Left kidney (tissue), 2 donors: ENCODE results near the gene PCDH9. TPM values are rescaled to one million over a fixed set of nuclear protein-coding genes. Genes with fewer than 3 reads are reported as not detected.
"Not testable (repeated sequence)": the region's sequence is repeated elsewhere in the genome, so short reads cannot be mapped to it uniquely, and the experiment has no call there.

ENCODE experiments used
- DNase-seq: peaks from one replicate; pipeline ENCODE4 v3.0.0-alpha.2; 2013
- polyA plus RNA-seq: library from polyadenylated mRNA; unstranded; fragments of 120-200 nt; gene quantifications from one replicate; pipeline ENCODE4 v1.2.1, GENCODE V29; 2013; ENCODE audit not compliant: insufficient read length

The PCDH9 gene
- polyA plus RNA-seq, 1 donor, result 15.3 TPM

GRCh38 chr13:66835040-66835628 lies 395.0 kb downstream of the PCDH9 start:
- DNase-seq, result peak; percentile 85

GRCh38 chr13:66830940-66831716 lies 399.0 kb downstream of the PCDH9 start:
- DNase-seq, result no peak

GRCh38 chr13:66829803-66830202 lies 400.3 kb downstream of the PCDH9 start:
- no peak for DNase-seq

GRCh38 chr13:66826398-66826797 lies 403.7 kb downstream of the PCDH9 start:
- DNase-seq, result no peak

GRCh38 chr13:66821551-66821950 lies 408.6 kb downstream of the PCDH9 start:
- no peak for DNase-seq

GRCh38 chr13:66811455-66811854 lies 418.7 kb downstream of the PCDH9 start:
- DNase-seq, result no peak

GRCh38 chr13:66809485-66809884 lies 420.7 kb downstream of the PCDH9 start:
- peak; percentile 11 for DNase-seq

GRCh38 chr13:66807251-66807650 lies 422.9 kb downstream of the PCDH9 start:
- no peak for DNase-seq

- peak; percentile 6 for DNase-seq
These were observed 424.5 kb downstream of the PCDH9 start for GRCh38 chr13:66805657-66806056.

- no peak for DNase-seq
These were observed 426.2 kb downstream of the PCDH9 start for GRCh38 chr13:66803808-66804456.

GRCh38 chr13:66803013-66803807 lies 426.9 kb downstream of the PCDH9 start:
- no peak for DNase-seq

GRCh38 chr13:66795636-66796035 lies 434.5 kb downstream of the PCDH9 start:
- no peak for DNase-seq

- no peak for DNase-seq
These were observed 435.6 kb downstream of the PCDH9 start for GRCh38 chr13:66794340-66795031.

GRCh38 chr13:66790861-66791260 lies 439.3 kb downstream of the PCDH9 start:
- no peak for DNase-seq

GRCh38 chr13:66781241-66781640 lies 448.9 kb downstream of the PCDH9 start:
- DNase-seq, result no peak

GRCh38 chr13:66780814-66781213 lies 449.3 kb downstream of the PCDH9 start:
- no peak for DNase-seq

GRCh38 chr13:66778461-66778860 lies 451.7 kb downstream of the PCDH9 start:
- no peak for DNase-seq

- no peak for DNase-seq
These were observed 454.9 kb downstream of the PCDH9 start for GRCh38 chr13:66775196-66775595.

GRCh38 chr13:66774046-66774445 lies 456.1 kb downstream of the PCDH9 start:
- no peak for DNase-seq

- peak; percentile 20 for DNase-seq
These were observed 464.6 kb downstream of the PCDH9 start for GRCh38 chr13:66765559-66765958.

- DNase-seq, result not testable (repeated sequence)
These were observed 469.5 kb downstream of the PCDH9 start for GRCh38 chr13:66760678-66761077.

- no peak for DNase-seq
These were observed 470.2 kb downstream of the PCDH9 start for GRCh38 chr13:66759919-66760318.
